ENCODE data around the gene DLL4. TPM values are rescaled to one million over a fixed set of nuclear protein-coding genes. Genes with fewer than 3 reads are reported as not detected.

DLL4 gene
- total RNA-seq, 1 experiment from 2014 or later: 1.5 TPM

- ATAC-seq (no peak), DNase-seq (ENCODE audit: low read depth, low spot score) (no peak)
- no peaks in the 10 kb centered on the region for H3K4me1 ChIP-seq (ENCODE audit: control insufficient read depth in 1 of 2, insufficient read depth in 2 of 2, low read length in 2 of 2)
- no peak overlapping the region for H3K27ac ChIP-seq (ENCODE audit: low read depth, low read length)
- no peaks in the 10 kb centered on the region for H3K9me3 ChIP-seq (ENCODE audit: control insufficient read depth in 1 of 2, insufficient read depth in 1 of 2, low read depth in 1 of 2, low read length in 2 of 2)
- no TSS peak for BruUV-seq (replicated peaks)
- peaks cover 59 to 72% of the 10 kb centered on the region in 2 experiments for H3K36me3 ChIP-seq (ENCODE audit: control insufficient read depth in 1 of 2, insufficient read depth in 2 of 2, low read length in 2 of 2)
- no peaks in the 10 kb centered on the region for H3K27me3 ChIP-seq (ENCODE audit: insufficient read depth, low read length)
- H3K79me2 ChIP-seq (ENCODE audit: insufficient read depth, low read length): no peaks in the 10 kb centered on the region; the same call in 1 of the 2 replicates
- H3K4me2 ChIP-seq (ENCODE audit: low read length): no peak overlapping the region
- ChIA-PET POLR2A (no interaction called here), RAD21 (ENCODE audit: low non-redundant PET in 1 of 2, low total read pairs in 2 of 2, uncharacterized antibody in 2 of 2, unreplicated experiment in 2 of 2) (no interaction called here), CTCF (no interaction called here)
- H3K9me2 ChIP-seq (ENCODE audit: insufficient read depth): no peaks in the 10 kb centered on the region
- TF ChIP-seq ATF3 (IDR thresholded peaks at IDR 0.05) (no peak), POLR2A (IDR thresholded peaks at IDR 0.05; ENCODE audit: borderline replicate concordance, extremely low read depth, insufficient read depth, insufficient read length) (no peak), MAX (IDR thresholded peaks at IDR 0.05) (no peak), REST (IDR thresholded peaks at IDR 0.05; ENCODE audit: low read depth) (no peak), ZBTB33 (IDR thresholded peaks at IDR 0.05; ENCODE audit: extremely low read depth, insufficient replicate concordance, low read length) (no peak), JUND (IDR thresholded peaks at IDR 0.05) (no peak), EZH2 (IDR thresholded peaks at IDR 0.05) (no peak), RAD21 (IDR thresholded peaks at IDR 0.05; ENCODE audit: low read depth) (no peak), SRF (IDR thresholded peaks at IDR 0.05; ENCODE audit: low read depth) (no peak), SIN3A (IDR thresholded peaks at IDR 0.05; ENCODE audit: low read depth) (no peak), POLR2AphosphoS5 (IDR thresholded peaks at IDR 0.05; ENCODE audit: low read depth, low read length) (no peak), CEBPB (IDR thresholded peaks at IDR 0.05; ENCODE audit: low read depth) (no peak), CTCF (IDR thresholded peaks at IDR 0.05 in 2 of 3, conservative IDR thresholded peaks at IDR 0.05 in 1 of 3; ENCODE audit: borderline replicate concordance in 1 of 3, insufficient read depth in 1 of 3, low read depth in 2 of 3, low read length in 2 of 3) (no peak), ZFX (IDR thresholded peaks at IDR 0.05) (no peak), EGR1 (IDR thresholded peaks at IDR 0.05; ENCODE audit: low read depth) (no peak), TCF7L2 (IDR thresholded peaks at IDR 0.05; ENCODE audit: borderline replicate concordance, extremely low read depth, insufficient read depth, insufficient read length) (no peak), EZH2phosphoT487 (IDR thresholded peaks at IDR 0.05; ENCODE audit: borderline replicate concordance) (no peak), YY1 (IDR thresholded peaks at IDR 0.05; ENCODE audit: extremely low read depth, insufficient replicate concordance, low read depth, low read length) (no peak), ELF1 (IDR thresholded peaks at IDR 0.05; ENCODE audit: borderline replicate concordance, low read depth) (no peak), SP1 (IDR thresholded peaks at IDR 0.05; ENCODE audit: low read depth) (no peak)
- H2AFZ ChIP-seq (ENCODE audit: low read depth, low read length, poor library complexity, severe bottlenecking): no peak overlapping the region
- H4K20me1 ChIP-seq (ENCODE audit: insufficient read depth): no peaks in the 10 kb centered on the region
- intact Hi-C loops (cut with micrococcal nuclease): no loop called here
- H3K4me3 ChIP-seq (replicated peaks in 1 of 2; ENCODE audit: low read depth in 1 of 2, low read length in 2 of 2): no peak overlapping the region
- H3K9ac ChIP-seq (ENCODE audit: low read length): no peak overlapping the region
Measured at GRCh38 chr15:40984964-40985363, 55.8 kb downstream of the DLL4 start.

Measured in HCT116 (cell line).